Measurements from ENCODE around the gene UCHL1. TPM values are rescaled to one million over a fixed set of nuclear protein-coding genes. Genes with fewer than 3 reads are reported as not detected.

UCHL1 gene
- 2,495 and 2,581 TPM in 2 replicates for total RNA-seq (2014; rRNA removed; shearing (Covaris generic); ENCODE audit: low replicate concordance)

GRCh38 chr4:41256740-41257256 is at the start of gene UCHL1:
TSS of gene UCHL1 (plus strand) at chr4:41256928. CDS start at chr4:41256977, 49 bp downstream.
- in situ Hi-C loops (cut with HindIII; ENCODE audit: low pct_unique_long_range_greater_than_20kb, low sequenced_read_pairs): no loop called here
- DNase-seq (ENCODE audit: low read depth): peak; percentile 90

- no peak for DNase-seq (ENCODE audit: low read depth)
These were observed 49.4 kb upstream of the UCHL1 start for GRCh38 chr4:41207291-41207831.

GRCh38 chr4:41209187-41209586 is 47.5 kb upstream of the UCHL1 start:
- in situ Hi-C loops (cut with HindIII; ENCODE audit: low pct_unique_long_range_greater_than_20kb, low sequenced_read_pairs): loop anchor here (25.0 kb wide), 1 partner anchor 247 kb away; no protein-coding TSS in a partner anchor
- DNase-seq (ENCODE audit: low read depth): no peak

More at GRCh38 chr4:41207291-41207831, 49.4 kb upstream of the UCHL1 start:
- in situ Hi-C loops (cut with HindIII; ENCODE audit: low pct_unique_long_range_greater_than_20kb, low sequenced_read_pairs): loop anchor here (25.0 kb wide), 1 partner anchor 245 kb away; no protein-coding TSS in a partner anchor

GRCh38 chr4:41209901-41210300 is 46.8 kb upstream of the UCHL1 start:
- in situ Hi-C loops (cut with HindIII; ENCODE audit: low pct_unique_long_range_greater_than_20kb, low sequenced_read_pairs): loop anchor here (25.0 kb wide), 1 partner anchor 248 kb away; no protein-coding TSS in a partner anchor
- no peak for DNase-seq (ENCODE audit: low read depth)

- in situ Hi-C loops (cut with HindIII; ENCODE audit: low pct_unique_long_range_greater_than_20kb, low sequenced_read_pairs): loop anchor here (25.0 kb wide), 1 partner anchor 250 kb away; no protein-coding TSS in a partner anchor
These were observed 44.6 kb upstream of the UCHL1 start for GRCh38 chr4:41211951-41212615.

GRCh38 chr4:41212616-41213203 is 44.0 kb upstream of the UCHL1 start:
- in situ Hi-C loops (cut with HindIII; ENCODE audit: low pct_unique_long_range_greater_than_20kb, low sequenced_read_pairs): loop anchor here (25.0 kb wide), 1 partner anchor 250 kb away; no protein-coding TSS in a partner anchor
- DNase-seq (ENCODE audit: low read depth): peak; percentile 39

More at GRCh38 chr4:41211951-41212615, 44.6 kb upstream of the UCHL1 start:
- DNase-seq (ENCODE audit: low read depth): no peak

- DNase-seq (ENCODE audit: low read depth): no peak
- in situ Hi-C loops (cut with HindIII; ENCODE audit: low pct_unique_long_range_greater_than_20kb, low sequenced_read_pairs): loop anchor here (25.0 kb wide), 1 partner anchor 251 kb away; no protein-coding TSS in a partner anchor
These were observed 43.0 kb upstream of the UCHL1 start for GRCh38 chr4:41213625-41214135.

GRCh38 chr4:41214136-41214824 is 42.4 kb upstream of the UCHL1 start, which contains the start of gene APBB2:
TSS of gene APBB2 (minus strand) at chr4:41214542. CDS start at chr4:41033254, 181,288 bp downstream.
- DNase-seq (ENCODE audit: low read depth): peak; percentile 92
- in situ Hi-C loops (cut with HindIII; ENCODE audit: low pct_unique_long_range_greater_than_20kb, low sequenced_read_pairs): loop anchor here (25.0 kb wide), 1 partner anchor 252 kb away; no protein-coding TSS in a partner anchor

- in situ Hi-C loops (cut with HindIII; ENCODE audit: low pct_unique_long_range_greater_than_20kb, low sequenced_read_pairs): loop anchor here (25.0 kb wide), 1 partner anchor 252 kb away; no protein-coding TSS in a partner anchor
- DNase-seq (ENCODE audit: low read depth): no peak
These were observed 41.9 kb upstream of the UCHL1 start for GRCh38 chr4:41214825-41215146.

- peak; percentile 2 for DNase-seq (ENCODE audit: low read depth)
- in situ Hi-C loops (cut with HindIII; ENCODE audit: low pct_unique_long_range_greater_than_20kb, low sequenced_read_pairs): loop anchor here (25.0 kb wide), 1 partner anchor 253 kb away; no protein-coding TSS in a partner anchor
These were observed 41.6 kb upstream of the UCHL1 start for GRCh38 chr4:41215155-41215554.

GRCh38 chr4:41215969-41216293 is 40.8 kb upstream of the UCHL1 start:
- DNase-seq (ENCODE audit: low read depth): peak; percentile 26
- in situ Hi-C loops (cut with HindIII; ENCODE audit: low pct_unique_long_range_greater_than_20kb, low sequenced_read_pairs): loop anchor here (25.0 kb wide), 1 partner anchor 254 kb away; no protein-coding TSS in a partner anchor

- peak; percentile 85 for DNase-seq (ENCODE audit: low read depth)
- in situ Hi-C loops (cut with HindIII; ENCODE audit: low pct_unique_long_range_greater_than_20kb, low sequenced_read_pairs): loop anchor here (25.0 kb wide), 1 partner anchor 254 kb away; no protein-coding TSS in a partner anchor
These were observed 40.3 kb upstream of the UCHL1 start for GRCh38 chr4:41216294-41217019.

GRCh38 chr4:41217020-41217333 is 39.8 kb upstream of the UCHL1 start:
- no peak for DNase-seq (ENCODE audit: low read depth)
- in situ Hi-C loops (cut with HindIII; ENCODE audit: low pct_unique_long_range_greater_than_20kb, low sequenced_read_pairs): loop anchor here (25.0 kb wide), 1 partner anchor 255 kb away; no protein-coding TSS in a partner anchor

- no peak for DNase-seq (ENCODE audit: low read depth)
- in situ Hi-C loops (cut with HindIII; ENCODE audit: low pct_unique_long_range_greater_than_20kb, low sequenced_read_pairs): loop anchor here (25.0 kb wide), 1 partner anchor 255 kb away; no protein-coding TSS in a partner anchor
These were observed 39.4 kb upstream of the UCHL1 start for GRCh38 chr4:41217374-41217773.

- DNase-seq (ENCODE audit: low read depth): no peak
- in situ Hi-C loops (cut with HindIII; ENCODE audit: low pct_unique_long_range_greater_than_20kb, low sequenced_read_pairs): loop anchor here (25.0 kb wide), 1 partner anchor 256 kb away; no protein-coding TSS in a partner anchor
These were observed 38.0 kb upstream of the UCHL1 start for GRCh38 chr4:41218703-41219102.

GRCh38 chr4:41219421-41219950 is 37.2 kb upstream of the UCHL1 start:
- in situ Hi-C loops (cut with HindIII; ENCODE audit: low pct_unique_long_range_greater_than_20kb, low sequenced_read_pairs): loop anchor here (25.0 kb wide), 1 partner anchor 257 kb away; no protein-coding TSS in a partner anchor
- no peak for DNase-seq (ENCODE audit: low read depth)
